ENCODE measurements around the gene SARS1. TPM values are rescaled to one million over a fixed set of nuclear protein-coding genes. Genes with fewer than 3 reads are reported as not detected.

Gene SARS1, protein sequence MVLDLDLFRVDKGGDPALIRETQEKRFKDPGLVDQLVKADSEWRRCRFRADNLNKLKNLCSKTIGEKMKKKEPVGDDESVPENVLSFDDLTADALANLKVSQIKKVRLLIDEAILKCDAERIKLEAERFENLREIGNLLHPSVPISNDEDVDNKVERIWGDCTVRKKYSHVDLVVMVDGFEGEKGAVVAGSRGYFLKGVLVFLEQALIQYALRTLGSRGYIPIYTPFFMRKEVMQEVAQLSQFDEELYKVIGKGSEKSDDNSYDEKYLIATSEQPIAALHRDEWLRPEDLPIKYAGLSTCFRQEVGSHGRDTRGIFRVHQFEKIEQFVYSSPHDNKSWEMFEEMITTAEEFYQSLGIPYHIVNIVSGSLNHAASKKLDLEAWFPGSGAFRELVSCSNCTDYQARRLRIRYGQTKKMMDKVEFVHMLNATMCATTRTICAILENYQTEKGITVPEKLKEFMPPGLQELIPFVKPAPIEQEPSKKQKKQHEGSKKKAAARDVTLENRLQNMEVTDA
- total RNA-seq, result 204 and 392 TPM in 2 replicates

DNA sequence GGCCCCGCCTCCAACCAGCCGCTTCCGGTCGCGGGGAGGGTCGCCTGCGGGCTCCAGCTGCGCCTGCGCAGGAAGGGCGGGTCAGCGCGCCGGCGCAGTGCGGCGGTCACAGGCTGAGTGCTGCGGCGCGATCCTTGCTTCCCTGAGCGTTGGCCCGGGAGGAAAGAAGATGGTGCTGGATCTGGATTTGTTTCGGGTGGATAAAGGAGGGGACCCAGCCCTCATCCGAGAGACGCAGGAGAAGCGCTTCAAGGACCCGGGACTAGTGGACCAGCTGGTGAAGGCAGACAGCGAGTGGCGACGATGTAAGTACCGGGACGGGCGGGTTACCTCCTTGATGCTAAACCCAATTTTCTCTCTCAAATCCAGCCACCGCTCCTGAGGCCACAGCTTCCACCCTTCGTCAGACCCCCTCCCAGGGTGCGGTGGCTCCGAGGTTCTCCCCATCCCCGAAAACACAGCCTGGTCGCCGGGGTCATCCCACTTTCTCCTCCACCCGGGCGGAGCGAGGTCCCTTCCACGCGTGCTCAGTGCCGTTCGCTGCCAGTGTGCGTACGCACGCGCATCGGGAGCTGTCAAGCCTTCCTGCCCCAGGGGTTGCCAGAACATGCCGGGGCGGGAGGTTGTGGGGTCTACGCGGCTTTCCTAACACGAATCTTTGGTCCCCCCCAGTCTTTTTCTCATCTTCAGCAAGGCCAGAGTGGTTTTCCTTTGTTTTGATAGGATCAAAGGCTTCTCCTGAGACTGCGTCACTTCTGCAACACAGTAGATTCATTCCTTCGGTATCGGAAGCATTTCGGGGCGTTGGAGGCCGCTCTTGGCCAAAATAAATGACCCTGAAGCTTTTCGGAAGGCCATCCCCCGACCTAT is at the start of gene SARS1:
TSS of gene SARS1 (plus strand) at position 95 of the 870 bp plus-strand sequence. CDS start at position 170, 75 bp downstream.

DNA sequence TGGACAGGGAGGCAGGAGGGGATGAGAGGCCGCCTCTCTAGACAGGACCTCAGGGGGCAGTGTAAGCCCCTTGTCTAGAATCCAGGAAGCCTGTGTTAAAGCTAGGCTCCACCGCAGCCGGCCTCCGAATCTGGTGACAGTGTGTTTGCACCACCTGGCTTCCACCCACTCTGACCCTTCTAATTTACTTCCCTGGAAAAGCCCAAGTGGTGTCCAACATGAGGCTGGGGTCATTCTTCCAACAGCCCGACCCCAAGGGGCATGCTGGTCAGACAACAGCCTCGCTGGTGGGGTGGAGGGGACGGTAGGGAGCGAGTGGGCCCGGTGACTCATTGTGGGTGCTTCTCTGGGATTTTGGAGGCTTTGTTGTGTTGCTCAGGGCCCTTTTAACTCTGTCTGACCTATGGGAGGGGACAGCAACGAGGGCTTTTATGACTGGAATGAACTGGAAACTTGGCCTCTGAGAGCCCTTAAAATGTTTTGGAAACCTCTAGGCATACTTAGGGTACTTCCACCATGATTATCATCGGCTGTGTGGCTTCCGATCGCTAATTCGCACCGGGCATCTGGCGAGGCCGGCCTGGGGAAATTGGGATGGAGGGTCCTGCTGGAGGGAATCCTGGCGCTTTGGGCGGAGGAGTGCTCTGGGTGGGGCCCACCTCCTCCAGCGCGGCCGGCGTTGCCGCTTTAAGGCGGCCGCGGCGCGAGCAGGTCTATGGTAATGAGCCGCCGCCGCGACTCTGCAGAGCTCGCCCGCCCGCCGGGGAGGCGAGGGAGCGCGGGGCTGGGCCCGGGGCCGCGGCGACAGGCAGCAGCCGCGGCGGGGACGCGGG is 35.3 kb downstream of the SARS1 start, which contains the start of gene CELSR2:
TSS of gene CELSR2 (plus strand) at position 743 of the 833 bp plus-strand sequence. CDS start 541 bp downstream, outside the sequence.

DNA sequence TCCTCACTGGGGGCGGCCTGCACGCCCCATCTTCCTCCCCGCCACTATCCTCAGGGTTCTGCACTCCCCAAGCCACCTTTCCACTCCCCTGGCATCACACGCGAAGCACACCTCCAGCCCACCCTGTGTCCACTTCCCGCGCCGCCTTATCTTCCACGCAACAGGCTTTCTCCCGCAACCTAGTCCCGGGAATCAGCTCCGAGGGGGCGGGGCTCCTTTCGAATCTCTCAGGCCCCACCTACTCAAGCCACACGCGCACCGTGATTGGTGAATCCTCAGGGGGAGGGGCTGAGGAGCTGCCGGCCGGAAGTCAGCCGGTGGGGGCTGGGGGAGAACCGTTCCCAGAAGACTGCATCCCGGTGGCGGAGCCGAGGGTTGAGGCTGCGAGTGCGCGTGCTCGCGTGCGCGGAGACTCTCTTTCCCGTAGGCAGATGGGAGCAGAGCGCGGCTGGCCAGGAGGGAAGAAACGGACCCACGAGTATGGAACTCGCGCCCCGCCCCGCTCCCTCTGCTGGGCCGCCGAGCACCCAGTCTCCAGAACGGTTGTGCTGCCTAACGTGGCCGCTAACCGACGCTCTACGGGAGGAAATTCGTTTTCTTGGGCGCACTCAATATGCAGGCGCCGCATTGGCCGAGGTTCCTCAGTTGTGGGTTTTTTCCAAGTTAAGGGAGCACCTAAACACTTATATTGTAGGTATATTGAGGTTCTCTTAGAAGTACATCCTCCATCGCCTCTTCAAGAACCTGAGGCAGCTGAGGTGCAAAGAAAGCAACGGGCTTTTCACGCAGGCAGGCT is 69.4 kb downstream of the SARS1 start, which contains the start of gene PSRC1:
TSS of gene PSRC1 (minus strand) at position 194 of the 796 bp plus-strand sequence.

Other genes starting within 250 kb of the SARS1 start
- gene WDR47, start 171.8 kb upstream of the SARS1 start, total RNA-seq, result 11.7 and 12.5 TPM in 2 replicates
- 63.5 and 69.0 TPM in 2 replicates for gene TAF13, start 137.9 kb upstream of the SARS1 start, total RNA-seq
- 30.3 and 38.2 TPM in 2 replicates for gene TMEM167B, start 123.2 kb upstream of the SARS1 start, total RNA-seq
- gene ELAPOR1, start 99.8 kb upstream of the SARS1 start, total RNA-seq, result 0.43 and 0.95 TPM in 2 replicates
- gene CELSR2, start 35.6 kb downstream of the SARS1 start, total RNA-seq, result 0.34 and 0.63 TPM in 2 replicates
- gene PSRC1, start 69.2 kb downstream of the SARS1 start, total RNA-seq, result 1.9 and 3.8 TPM in 2 replicates
- not detected in 2 replicates for gene MYBPHL, start 93.1 kb downstream of the SARS1 start, total RNA-seq
- gene SORT1, start 184.0 kb downstream of the SARS1 start, total RNA-seq, result 1.2 and 1.4 TPM in 2 replicates
- 38.5 and 48.2 TPM in 2 replicates for gene PSMA5, start 212.5 kb downstream of the SARS1 start, total RNA-seq